HG03558 (cell line): Measurements from ENCODE around the gene MFRP.

Experiments used
- ATAC-seq: cut with Tn5 transposase; IDR thresholded peaks from one replicate; pipeline ENCODE4 v1.9.1; 2021; ENCODE audit warnings: moderate number of reproducible peaks; ENCODE audit not compliant: unreplicated experiment; ENCODE audit errors: extremely low read depth

Gene MFRP

GRCh38 chr11:119373059-119373920, 26.8 kb upstream of the MFRP start:
- no peak for ATAC-seq

GRCh38 chr11:119372260-119373058, 26.0 kb upstream of the MFRP start:
- no peak for ATAC-seq

- ATAC-seq: no peak
Measured at GRCh38 chr11:119371778-119372182, 25.3 kb upstream of the MFRP start.

GRCh38 chr11:119371067-119371601, 24.6 kb upstream of the MFRP start:
- no peak for ATAC-seq

GRCh38 chr11:119370486-119371046, 24.1 kb upstream of the MFRP start:
- ATAC-seq: no peak

GRCh38 chr11:119369132-119369925, 22.8 kb upstream of the MFRP start:
- no peak for ATAC-seq

- ATAC-seq: no peak
Measured at GRCh38 chr11:119368121-119369034, 21.9 kb upstream of the MFRP start.

GRCh38 chr11:119367661-119368120, 21.2 kb upstream of the MFRP start:
- no peak for ATAC-seq

GRCh38 chr11:119366690-119367620, 20.4 kb upstream of the MFRP start:
- no peak for ATAC-seq

- ATAC-seq: no peak
Measured at GRCh38 chr11:119365071-119365591, 18.6 kb upstream of the MFRP start.

- no peak for ATAC-seq
Measured at GRCh38 chr11:119363851-119364590, 17.5 kb upstream of the MFRP start.

- ATAC-seq: no peak
Measured at GRCh38 chr11:119363081-119363850, 16.8 kb upstream of the MFRP start.

GRCh38 chr11:119362741-119363080, 16.2 kb upstream of the MFRP start:
- ATAC-seq: no peak

GRCh38 chr11:119361941-119362725, 15.6 kb upstream of the MFRP start:
- no peak for ATAC-seq

- no peak for ATAC-seq
Measured at GRCh38 chr11:119361056-119361787, 14.7 kb upstream of the MFRP start.
